Esophagus squamous epithelium (tissue), 4 donors: ENCODE results near the gene SERPINA12.

ENCODE experiments used
- CTCF ChIP-seq, 6 experiments: fragments of 450-650 bp in 4 of 6; fragments of 200-600 bp in 2 of 6; sonication (generic) in 2 of 6; IDR thresholded peaks; one replicate each; pipeline ENCODE4 v1.5.1; 2016 to 2019; ENCODE audit warnings: antibody characterized with exemption in 6 of 6, mild to moderate bottlenecking in 4 of 6, moderate library complexity in 4 of 6
- POLR2A ChIP-seq, 4 donors: fragments of 450-650 bp; IDR thresholded peaks; one replicate each; pipeline ENCODE4 v1.6.1; 2017; ENCODE audit warnings: antibody characterized with exemption in 4 of 4, mild to moderate bottlenecking in 4 of 4, moderate library complexity in 3 of 4

GRCh38 chr14:94501588-94502516, 7.4 kb downstream of the SERPINA12 start:
- TF ChIP-seq POLR2A (IDR thresholded peaks at IDR 0.05) (no peak), CTCF (IDR thresholded peaks at IDR 0.05) (no peak)
